ENCODE measurements around the gene SCN10A.
A peak's percentile ranks its signal among the peaks of the same experiment; 100 is the strongest.

Gene SCN10A

DNA sequence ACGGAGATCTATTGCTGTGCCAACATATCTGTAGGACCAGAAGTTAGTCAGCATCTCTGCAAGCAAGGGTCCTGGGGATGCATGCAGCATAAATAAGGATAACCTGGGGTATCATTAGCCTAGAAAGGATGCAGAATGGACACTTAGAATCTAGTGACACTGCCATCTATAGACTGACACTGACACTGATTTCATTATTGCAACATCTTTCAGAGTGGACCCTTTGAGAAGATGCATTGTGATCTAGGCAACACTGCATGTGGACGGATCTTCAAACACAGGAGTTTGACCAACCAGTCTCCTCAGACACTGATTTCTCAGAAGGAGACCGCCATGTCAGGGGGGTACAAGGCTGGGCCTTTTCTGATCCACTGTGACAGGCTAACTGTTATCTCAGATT lies 52.4 kb downstream of the SCN10A start:
- no peak for DNase-seq

DNA sequence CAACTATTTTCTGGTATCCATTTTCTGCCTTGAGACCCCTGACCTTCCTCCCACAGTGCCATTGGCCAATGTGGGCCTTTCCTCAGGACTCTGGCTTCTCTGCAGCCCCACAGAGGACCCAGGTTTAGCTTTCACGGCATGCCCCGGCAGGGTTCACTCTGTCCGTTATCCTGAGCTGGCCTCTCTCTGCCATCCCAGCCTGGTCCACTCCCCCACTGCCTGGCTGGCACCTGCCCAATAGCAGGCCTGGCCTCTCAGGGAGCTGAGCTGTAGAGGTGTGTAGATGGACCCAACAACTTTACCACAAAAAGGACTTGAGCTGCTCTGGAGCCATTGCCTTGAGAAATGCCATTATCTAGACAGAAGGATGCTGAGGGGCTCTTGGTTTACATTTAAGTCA lies 57.5 kb downstream of the SCN10A start:
- no peak for DNase-seq

DNA sequence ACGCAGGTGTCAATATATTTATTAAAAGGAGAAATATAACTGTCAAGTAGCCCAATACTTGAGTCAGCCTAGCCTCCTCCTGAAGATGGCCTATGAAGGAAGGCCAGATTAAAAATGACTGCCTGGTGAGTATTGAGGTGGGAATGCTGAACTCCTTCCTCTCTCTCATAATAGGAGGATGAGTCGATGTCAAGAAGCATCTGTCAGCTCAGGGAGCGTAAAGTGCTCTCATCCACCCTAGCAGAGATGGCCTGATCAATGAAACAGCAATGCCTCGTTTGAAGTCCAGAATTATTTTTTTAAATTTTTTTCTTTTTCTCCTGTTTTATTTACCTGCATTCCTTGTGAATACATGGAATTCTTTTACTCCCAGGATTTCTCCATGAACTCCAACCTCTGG lies 58.3 kb downstream of the SCN10A start:
- DNase-seq: no peak

DNA sequence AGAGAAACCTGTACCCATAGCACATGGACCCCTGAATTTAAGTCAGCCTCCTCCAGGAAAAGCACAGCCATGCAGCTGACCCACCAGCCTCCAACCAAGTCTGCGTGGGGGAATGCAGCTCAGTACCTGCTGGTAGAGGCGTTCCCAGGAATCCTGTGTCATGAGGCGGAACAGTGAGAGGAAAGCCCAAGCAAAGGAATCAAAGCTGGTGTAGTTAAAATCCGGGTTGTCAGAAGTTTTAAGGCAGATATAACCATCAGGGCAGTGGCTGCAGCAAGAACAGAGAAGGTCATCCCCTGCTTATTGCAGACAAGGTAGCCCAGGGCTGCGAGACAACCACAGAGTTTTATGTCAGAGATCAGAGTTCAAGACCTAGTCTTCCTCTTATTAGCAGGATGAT lies 59.1 kb downstream of the SCN10A start:
- no peak for DNase-seq

DNA sequence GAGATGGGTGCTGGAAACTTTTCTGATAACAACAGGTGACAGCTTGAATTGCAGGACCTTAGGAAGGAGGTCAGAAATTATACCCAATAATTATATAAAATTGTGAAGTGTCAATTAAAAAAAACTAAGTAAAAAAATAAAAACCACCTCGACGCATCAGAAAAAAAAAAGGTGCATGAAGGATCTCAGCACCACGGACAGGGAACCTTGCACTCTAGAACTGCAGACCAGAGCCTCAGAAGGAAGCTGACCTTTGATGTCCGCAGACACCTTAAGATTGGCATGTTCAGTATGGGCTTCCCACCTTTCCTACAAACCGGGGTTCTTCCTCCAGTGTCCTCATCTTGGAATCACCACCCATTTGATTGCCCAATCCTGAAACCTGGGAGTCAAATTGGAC lies 60.9 kb downstream of the SCN10A start:
- no peak for DNase-seq

DNA sequence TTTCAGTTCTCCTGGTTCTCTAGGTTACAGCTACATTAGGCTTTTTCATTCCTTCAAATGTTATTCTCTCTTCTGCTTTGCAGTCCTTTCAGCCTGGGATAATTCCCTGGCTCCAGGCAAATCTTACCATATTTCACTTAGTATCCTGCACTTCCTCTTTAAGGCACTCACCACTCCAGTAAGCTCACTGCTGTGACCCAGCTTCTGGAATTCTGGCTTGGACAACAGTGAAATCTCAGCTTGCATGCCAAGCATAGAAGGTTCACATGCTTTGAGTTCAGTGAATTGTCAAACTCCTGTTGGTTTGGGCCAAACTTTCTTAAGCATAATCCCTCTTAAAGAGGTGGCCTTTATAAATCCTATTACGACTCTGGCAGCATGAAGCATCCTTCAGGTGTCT lies 69.4 kb downstream of the SCN10A start:
- DNase-seq: no peak

DNA sequence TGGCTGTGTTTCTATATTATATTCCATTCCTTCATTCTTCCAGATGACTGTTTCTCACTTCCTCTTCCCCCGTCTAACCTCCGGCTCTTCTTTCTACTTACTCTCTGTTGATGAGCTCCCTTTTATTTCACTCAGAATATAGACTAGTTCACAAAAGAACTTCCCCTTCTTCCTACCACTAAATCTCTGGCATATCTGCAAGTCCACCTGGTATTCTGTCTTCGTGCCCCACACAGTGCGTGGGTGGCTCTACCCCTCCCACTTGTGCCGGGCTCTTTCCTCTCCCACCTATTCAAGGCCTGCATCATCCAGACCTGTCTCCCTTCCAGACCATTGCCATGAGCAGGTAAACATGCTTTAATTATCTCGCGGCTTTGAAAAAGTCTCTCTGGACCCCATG lies 73.0 kb downstream of the SCN10A start:
- no peak for DNase-seq

DNA sequence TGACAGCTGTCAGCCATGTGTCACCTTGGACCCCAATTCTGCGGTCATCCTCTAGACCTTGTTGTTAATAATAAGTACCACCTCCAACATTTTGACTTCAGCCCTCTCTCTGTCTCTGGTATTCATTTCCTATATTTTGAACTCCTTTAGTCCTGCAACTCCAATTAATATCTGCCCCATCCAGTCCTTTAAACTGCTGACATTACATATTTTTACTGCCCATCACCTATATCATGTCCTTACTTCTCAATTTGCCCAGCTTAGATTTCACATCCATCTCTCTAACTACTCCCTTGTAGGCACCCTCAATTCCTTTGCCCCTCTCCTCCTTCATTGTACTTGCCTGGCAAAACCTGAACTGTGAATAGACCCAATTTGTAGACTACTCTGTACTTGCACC lies 73.5 kb downstream of the SCN10A start:
- no peak for DNase-seq

DNA sequence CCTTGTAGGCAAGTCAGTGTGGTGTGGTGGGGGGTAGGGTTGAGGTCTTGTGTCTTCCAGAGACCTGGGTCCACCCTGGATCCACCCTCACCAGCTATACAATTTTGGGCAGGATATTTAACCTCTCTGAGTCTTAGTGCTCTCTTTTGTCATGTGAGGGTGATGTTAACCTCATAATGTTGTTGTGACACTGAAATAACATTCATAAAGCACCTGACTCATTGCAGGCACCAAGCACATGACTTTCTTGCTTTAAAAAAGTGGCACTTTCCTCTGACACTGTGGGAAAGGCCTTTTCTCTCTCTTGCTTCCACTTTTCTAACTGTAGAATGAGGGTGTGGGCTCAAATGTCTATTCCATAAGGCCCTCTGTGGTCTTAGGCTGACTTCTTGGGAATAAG lies 75.5 kb downstream of the SCN10A start:
- no peak for DNase-seq

DNA sequence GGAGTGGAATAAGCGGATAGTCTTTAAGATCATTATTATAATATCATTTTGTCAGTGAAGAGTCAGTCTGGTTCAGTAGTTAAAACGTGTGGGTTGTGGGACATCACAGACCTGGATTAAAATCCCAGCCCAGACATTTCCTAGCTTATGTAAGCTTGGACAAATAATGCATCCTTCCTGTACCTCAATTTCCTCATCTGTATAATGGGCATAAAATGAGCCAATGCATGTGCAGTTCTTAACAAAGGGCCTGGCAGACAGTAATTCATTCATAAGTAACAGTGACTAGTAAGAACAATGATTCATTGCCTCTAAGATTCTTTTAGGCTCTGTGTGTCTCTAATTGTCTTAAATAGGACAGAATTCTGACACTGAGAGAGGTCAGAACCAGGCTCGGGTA lies 76.1 kb downstream of the SCN10A start:
- no peak for DNase-seq

DNA sequence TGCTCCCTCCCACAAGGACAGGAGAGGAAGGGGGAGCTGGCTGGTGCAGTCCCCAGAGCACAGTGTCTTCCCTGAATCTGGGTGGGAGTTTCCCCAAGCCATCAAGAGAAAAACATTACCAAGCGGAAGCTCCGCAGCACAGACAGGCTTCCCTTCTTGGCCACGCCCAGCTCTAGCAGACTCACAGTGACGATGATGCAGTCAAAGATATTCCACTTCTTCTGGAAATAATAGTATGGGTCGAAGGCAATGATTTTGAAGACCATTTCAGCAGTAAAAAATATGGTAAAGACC lies 76.7 kb downstream of the SCN10A start:
- no peak for DNase-seq

DNA sequence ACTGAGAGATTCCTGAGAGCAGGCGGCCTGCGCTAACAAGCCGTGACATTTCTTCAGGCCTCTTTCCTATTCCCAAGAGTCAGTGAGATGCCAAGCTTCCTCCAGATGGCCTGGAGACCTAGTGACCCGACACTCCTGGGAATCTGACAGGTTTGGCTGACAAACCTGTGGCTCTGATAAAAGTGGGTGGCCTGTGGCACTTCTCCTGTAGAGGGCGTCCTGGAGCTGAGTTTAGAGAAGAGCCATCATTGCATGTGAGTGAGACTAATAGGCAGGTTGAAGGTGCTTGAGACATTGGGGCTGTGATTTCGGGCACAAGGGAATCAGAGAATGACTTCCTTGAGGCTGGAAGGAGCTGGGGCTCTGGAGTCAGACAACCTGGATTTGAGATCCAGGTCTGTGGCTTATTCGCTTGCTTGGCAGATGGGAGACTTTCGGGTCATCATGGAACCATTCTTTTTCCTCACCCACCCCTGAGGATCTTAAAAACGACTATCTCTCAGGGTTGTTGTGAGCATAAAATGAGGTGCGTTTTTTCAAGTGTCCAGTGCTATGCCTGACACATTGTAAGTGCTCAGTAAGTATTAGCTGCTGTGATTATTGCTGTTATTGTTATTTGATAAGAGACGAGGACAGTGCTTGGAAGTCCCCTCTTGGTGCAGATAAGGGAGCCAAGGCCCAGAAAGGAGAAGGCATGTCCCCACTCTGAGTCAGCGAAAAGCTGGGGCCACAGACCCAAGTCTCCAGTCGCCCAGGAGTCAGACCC lies 77.2 kb downstream of the SCN10A start:
- DNase-seq: peak; percentile 46 to 55

DNA sequence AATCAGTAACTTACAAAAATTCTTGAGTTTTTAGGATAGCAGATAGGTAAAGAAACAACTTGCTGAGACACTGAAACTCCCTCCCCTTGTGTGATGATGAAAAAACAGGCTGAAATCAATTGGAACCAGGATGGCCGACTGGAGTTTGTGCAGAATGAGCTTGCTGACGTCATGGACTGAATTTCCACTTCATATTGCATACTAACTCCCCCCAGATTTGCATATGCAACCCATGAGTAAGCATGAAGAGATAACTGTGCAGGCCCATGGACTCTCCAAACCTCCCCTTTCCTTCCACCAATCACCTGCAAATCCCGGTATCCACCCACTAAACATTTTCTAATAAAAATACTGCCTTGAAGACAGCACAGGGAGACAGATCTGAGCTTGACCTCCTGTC lies 84.5 kb downstream of the SCN10A start:
- DNase-seq: no peak

DNA sequence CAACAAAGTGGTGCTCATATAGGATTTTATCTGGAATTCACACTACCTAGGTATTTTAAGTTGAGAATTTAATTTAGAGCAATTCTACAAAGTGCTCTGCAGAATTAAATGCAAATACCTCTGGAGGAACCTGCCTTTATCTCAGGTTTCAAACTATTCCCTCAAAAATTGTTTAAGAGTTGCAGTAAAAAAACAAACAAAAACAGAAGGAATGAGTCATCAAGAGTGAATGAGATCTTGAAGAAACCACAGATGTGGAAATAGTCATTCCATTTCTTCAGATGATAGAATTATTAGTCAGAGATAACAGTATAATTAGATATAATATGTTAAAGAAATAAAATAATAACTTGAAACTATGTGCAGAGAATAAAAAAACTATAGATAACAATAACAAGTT lies 85.7 kb downstream of the SCN10A start:
- no peak for DNase-seq

DNA sequence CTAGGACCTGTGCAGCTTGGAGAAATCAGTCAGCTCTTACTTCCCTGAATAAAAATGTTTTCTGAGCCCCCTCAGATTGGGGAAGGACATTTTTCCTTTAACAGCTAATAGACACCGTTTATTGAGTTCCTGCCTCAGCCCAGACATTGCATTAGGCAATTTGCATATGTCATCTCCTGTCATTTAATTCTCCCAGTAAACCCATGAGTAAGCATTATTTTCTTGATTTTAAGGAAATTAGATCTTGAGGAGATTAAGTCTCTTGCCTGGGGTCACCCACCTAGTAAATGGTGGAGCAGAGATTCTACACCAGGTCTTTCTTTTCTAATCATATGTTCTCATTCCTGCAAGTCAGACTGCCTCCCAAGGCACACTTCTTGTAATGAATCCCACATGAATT lies 88.0 kb downstream of the SCN10A start:
- no peak for DNase-seq

DNA sequence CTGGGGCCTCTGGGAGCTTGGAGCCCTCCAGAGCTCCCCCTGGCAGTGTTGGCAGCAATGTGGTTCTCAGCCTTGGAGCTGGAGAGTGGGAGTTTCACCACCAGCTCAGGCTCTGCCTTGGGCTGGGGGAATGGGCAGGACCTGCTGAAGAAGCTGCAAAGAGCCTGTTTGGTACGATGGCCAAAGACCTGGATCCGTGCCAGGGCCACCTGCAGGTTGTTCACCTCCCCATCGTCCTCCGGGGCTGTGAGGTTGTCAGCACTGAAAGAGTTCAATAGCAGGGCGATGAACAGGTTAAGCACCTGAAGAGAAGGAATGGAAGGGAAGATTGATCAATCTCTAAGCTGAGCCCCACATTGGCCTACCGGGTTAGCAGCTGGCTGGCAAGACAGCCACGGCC lies 89.3 kb downstream of the SCN10A start:
- DNase-seq: no peak

DNA sequence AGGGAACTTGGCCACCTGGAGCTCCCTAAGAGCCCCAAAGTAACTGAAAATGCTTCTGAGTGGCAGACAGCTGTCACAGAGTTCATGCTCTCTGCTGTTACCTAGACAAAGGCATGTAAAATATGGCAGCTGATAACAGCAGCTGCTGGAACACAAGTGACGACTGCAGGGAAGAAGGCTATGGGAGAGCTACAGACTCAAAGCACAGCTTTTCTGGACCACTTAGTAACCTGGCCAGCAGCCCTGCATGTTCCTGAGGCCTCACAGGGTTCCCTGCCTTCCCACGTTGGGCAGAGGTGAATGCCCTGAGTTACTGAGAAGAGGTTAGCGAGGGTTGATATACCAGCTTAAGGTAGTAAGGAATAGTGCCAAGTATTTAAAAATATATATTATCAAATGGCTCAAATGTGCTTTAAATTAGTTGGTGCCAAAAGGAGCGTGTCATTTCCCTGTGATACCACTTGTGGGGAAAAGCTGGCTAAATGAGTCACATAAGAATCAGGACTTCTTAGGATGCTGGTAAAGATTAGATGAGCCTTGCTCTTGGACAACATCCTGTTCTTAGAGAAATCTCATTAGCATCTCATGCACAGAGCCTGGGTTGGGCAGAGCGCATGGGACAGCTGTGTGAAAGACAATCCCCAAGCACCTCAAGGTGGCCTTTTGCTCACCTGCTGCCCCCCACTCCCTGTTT lies 90.1 kb downstream of the SCN10A start:
- peak; percentile 46 to 76 for DNase-seq

DNA sequence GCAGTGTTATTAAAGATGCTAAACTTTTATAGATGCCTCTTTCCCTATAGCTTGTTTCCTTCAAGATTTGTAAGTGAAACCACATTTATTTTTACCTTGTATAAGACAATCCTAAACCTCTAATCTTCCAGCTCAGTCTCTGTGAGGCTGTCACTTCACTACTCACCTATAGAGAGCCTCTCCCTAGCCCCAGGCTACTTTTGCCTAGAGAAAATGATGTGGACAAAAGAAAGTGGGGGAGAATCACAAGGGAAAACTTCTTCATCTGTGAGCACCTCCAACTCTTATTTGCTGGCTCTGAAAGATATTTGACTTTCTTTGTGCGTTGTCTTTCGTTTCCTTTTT lies 91.7 kb downstream of the SCN10A start:
- DNase-seq: no peak

DNA sequence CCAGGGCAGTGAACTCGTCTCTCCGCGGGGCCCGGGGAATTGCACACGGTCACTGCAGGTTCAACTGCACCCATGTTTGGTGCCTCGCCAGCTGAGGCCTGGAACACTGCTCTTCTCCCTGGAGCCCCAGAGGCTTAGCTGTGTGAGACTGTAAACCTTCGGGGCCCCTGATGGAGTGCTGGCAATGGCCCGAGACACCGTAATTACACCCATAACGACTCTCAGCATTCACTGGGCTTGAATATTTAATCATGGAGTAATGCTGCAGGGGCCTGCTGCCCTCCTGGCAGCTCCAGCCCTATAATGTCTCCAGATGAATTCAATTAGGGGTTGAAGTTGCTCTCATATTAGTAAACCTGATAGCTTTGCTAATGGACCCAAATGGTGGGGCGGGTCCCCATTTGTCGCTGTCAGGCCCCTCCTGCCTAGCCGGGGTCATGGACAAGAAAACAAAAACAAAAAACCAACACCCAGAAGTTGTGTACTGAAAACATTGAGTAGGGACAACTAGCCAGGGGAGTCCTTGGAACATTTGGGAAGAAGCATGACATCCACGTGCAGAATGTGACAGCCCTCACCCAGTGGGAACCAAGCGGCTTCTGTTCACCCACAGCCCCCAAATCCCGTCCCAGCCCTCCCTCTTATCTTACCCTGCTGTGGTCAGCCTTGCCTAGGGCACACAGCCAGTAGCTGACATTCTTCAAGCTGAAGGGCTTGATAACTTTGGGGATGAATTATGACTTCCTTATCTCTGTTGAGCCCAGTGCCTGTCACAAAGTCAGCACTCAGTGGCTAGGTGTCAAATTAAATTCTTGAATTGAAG lies 92.2 kb downstream of the SCN10A start:
- no peak for DNase-seq

DNA sequence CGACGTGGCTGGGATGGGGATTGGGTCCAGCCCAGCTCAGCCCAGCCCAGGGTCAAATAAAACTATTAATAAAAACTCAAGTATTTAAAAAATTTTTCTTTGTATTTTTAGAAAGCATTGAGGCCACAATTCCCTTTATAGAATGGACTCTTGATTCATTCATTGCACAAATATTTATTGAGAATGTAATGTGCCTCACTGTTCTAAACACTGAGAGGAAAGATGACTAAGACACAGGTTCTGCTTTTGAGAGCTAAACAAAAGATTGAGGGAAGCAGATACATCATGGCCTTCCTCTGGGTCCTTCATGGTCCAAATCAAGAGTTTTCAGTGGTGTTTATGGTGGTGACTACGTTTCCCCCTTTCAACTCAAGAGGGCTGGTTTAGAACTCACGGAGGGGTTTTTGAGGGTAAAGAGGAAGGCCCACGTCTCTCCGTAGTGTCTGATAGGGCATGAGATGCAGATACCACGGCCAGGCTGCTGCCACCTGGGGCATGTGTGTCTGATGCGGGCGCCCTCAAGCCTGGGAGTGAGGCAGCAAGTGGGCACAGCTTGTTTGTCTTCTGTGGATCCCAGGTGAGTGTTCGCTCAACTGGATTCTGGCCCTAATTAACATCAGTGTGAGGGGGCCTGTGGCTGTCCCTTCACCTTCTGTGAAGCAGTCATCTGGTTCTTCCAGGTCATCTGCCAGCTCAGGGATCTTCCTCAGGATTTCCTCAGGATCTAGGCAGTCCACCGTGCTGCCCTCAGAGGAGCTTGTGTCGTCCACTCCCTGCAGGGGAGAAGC lies 93.0 kb downstream of the SCN10A start:
- no peak for DNase-seq

DNA sequence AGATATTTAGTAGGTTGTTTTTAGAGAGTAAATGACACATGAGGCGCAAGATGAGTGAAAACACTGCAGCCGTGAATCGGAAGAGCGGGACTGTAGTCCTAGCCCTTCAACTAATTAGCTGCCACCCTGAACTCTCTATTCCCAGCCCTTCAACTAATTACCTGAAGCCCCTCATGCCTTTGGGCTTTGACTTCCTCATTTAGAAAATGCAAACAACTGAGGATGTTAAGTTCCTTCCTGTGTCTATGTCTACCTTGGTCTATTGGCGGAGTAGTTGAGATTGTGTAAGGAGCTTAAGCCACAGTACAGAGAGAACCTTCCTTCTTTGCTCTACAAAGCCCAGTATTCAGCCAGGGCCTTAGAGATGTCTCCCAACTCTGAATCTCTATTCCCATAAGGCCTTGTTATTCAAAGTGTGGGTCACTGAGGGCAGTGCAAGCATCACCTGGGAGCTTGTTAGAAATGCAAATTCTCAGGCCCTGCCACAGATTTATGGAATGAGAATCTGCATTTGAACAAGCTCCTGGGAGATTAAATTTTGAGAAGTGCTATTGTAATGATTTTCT lies 94.7 kb downstream of the SCN10A start:
- DNase-seq: no peak

DNA sequence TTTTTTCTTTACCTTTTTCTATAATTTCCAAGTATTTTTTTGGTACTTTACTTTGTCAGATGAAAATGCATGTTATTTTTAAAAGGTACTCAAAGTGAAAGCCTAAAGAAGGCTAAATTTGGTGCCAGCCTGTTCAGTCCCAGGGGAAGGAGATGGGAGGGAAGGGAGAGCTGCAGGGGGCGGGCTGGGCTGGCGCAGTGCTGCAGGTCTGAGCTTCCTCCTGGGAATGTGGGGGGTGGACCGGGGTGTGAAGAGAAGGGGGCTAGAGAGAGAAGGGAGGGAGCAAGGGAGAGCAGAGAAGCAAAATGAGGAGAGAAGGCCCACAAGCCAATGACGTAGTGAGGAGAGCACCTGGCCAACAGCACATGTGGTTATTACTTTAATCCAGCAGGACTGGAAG lies 95.6 kb downstream of the SCN10A start:
- DNase-seq: no peak
